Keratinocyte (primary cell): Measurements from ENCODE around the gene PER1. TPM values are rescaled to one million over a fixed set of nuclear protein-coding genes. Genes with fewer than 3 reads are reported as not detected.
A peak's percentile ranks its signal among the peaks of the same experiment; 100 is the strongest.

ENCODE experiments used
- DNase-seq: peaks from one replicate; pipeline ENCODE4 v3.0.0-alpha.2; 2011; ENCODE audit warnings: low read depth, missing footprints, low spot score
- FAIRE-seq: peaks from 2 replicates; lab custom pipeline; 2011; peaks lifted over from hg19 to GRCh38; lab: Jason Lieb, UNC
- H2AFZ ChIP-seq: 2 replicates; pipeline ENCODE4 v1.6.0; 2012; ENCODE audit warnings: low read length, control low read depth, inconsistent platforms; ENCODE audit not compliant: control insufficient read depth
- H3K27ac ChIP-seq: 2 replicates; pipeline ENCODE4 v1.5.1; 2011; ENCODE audit warnings: low read length; ENCODE audit not compliant: control insufficient read depth, insufficient read depth
- H3K27me3 ChIP-seq: 3 replicates; pipeline ENCODE4 v1.6.0; 2011; ENCODE audit warnings: low read length; ENCODE audit not compliant: control insufficient read depth, insufficient read depth; ENCODE audit errors: extremely low read depth
- H3K36me3 ChIP-seq, 2 experiments: 2 replicates in 1 of 2; 3 replicates in 1 of 2; pipeline ENCODE4 v1.5.1; 2011; ENCODE audit warnings: low read length in 2 of 2, mild to moderate bottlenecking in 1 of 2; ENCODE audit not compliant: control insufficient read depth in 2 of 2, insufficient read depth in 2 of 2; ENCODE audit errors: extremely low read depth in 1 of 2
- H3K4me1 ChIP-seq: 3 replicates; pipeline ENCODE4 v1.5.1; 2011; ENCODE audit warnings: low read length; ENCODE audit not compliant: control insufficient read depth, insufficient read depth; ENCODE audit errors: extremely low read depth
- H3K4me2 ChIP-seq: 3 replicates; pipeline ENCODE4 v1.6.0; 2011; ENCODE audit warnings: low read depth, low read length; ENCODE audit not compliant: control insufficient read depth, insufficient read depth; ENCODE audit errors: extremely low read depth
- H3K4me3 ChIP-seq, 3 experiments: fragments of 200-600 bp in 1 of 3; sonication (generic) in 1 of 3; 2 replicates in 2 of 3; 3 replicates in 1 of 3; pipeline ENCODE4 v1.5.1; 2011 to 2016; ENCODE audit warnings: low read length in 3 of 3, mild to moderate bottlenecking in 3 of 3, control low read depth in 2 of 3, inconsistent platforms in 1 of 3, low read depth in 1 of 3, mixed read lengths in 1 of 3, mixed run types in 1 of 3, moderate library complexity in 1 of 3; ENCODE audit not compliant: control insufficient read depth in 2 of 3, insufficient read depth in 2 of 3; ENCODE audit errors: extremely low read depth in 1 of 3
- H3K79me2 ChIP-seq: 2 replicates; pipeline ENCODE4 v1.6.0; 2012; ENCODE audit warnings: low read length; ENCODE audit not compliant: control insufficient read depth, insufficient read depth
- H3K9ac ChIP-seq: 3 replicates; pipeline ENCODE4 v1.6.0; 2011; ENCODE audit warnings: low read length; ENCODE audit not compliant: control insufficient read depth, insufficient read depth; ENCODE audit errors: extremely low read depth
- H3K9me1 ChIP-seq: 3 replicates; pipeline ENCODE4 v1.6.0; 2011; ENCODE audit warnings: low read length; ENCODE audit not compliant: control insufficient read depth, insufficient read depth; ENCODE audit errors: extremely low read depth
- H3K9me3 ChIP-seq: 2 replicates; pipeline ENCODE4 v1.5.1; 2012; ENCODE audit warnings: low read depth, low read length; ENCODE audit not compliant: control insufficient read depth
- H4K20me1 ChIP-seq: 3 replicates; pipeline ENCODE4 v1.6.0; 2011; ENCODE audit warnings: low read length; ENCODE audit not compliant: control insufficient read depth, insufficient read depth; ENCODE audit errors: extremely low read depth
- EZH2 ChIP-seq: IDR thresholded peaks from one replicate; pipeline ENCODE4 v1.6.1; 2012; ENCODE audit warnings: inconsistent platforms, mild to moderate bottlenecking, low read length, moderate library complexity
- dilution Hi-C: fragments of 300-500 bp; cut with MboI; formaldehyde crosslinking; loops from one replicate; pipeline ENCODE4 v1.7.0; 2020; ENCODE audit warnings: low sequenced_read_pairs; ENCODE audit not compliant: extremely low pct_ligation_motif_present
- polyA plus RNA-seq, 5 experiments: library from polyadenylated mRNA; depleted of rRNA in 3 of 5; stranded (reverse) in 3 of 5; stranded (forward) in 1 of 5; unstranded in 1 of 5; fragments of >200 nt; gene quantifications; 1 replicate in 1 of 5; 2 replicates in 3 of 5; 3 replicates in 1 of 5; pipeline versions ENCODE4 v1.2.1 to v1.2.3, GENCODE V29; 2011 to 2012; ENCODE audit warnings: missing spikeins in 2 of 5, low read depth in 1 of 5, low replicate concordance in 1 of 5
- TF ChIP-seq, protein P1 (sequence below), 3 experiments: IDR thresholded peaks in 1 of 3; conservative IDR thresholded peaks in 1 of 3; optimal IDR thresholded peaks in 1 of 3; 2 replicates in 2 of 3; 3 replicates in 1 of 3; pipeline versions ENCODE3 to v1.5.1; 2011; ENCODE audit warnings: low read length in 3 of 3, mild to moderate bottlenecking in 3 of 3, moderate library complexity in 2 of 3, control low read depth in 1 of 3, inconsistent platforms in 1 of 3; ENCODE audit not compliant: insufficient read depth in 2 of 3; ENCODE audit errors: extremely low read depth in 1 of 3

PER1 gene
- polyA plus RNA-seq, 1 donor (not counting 4 experiments of a cell fraction or from before 2014, with no cell fraction given) = 15.1 TPM

DNA sequence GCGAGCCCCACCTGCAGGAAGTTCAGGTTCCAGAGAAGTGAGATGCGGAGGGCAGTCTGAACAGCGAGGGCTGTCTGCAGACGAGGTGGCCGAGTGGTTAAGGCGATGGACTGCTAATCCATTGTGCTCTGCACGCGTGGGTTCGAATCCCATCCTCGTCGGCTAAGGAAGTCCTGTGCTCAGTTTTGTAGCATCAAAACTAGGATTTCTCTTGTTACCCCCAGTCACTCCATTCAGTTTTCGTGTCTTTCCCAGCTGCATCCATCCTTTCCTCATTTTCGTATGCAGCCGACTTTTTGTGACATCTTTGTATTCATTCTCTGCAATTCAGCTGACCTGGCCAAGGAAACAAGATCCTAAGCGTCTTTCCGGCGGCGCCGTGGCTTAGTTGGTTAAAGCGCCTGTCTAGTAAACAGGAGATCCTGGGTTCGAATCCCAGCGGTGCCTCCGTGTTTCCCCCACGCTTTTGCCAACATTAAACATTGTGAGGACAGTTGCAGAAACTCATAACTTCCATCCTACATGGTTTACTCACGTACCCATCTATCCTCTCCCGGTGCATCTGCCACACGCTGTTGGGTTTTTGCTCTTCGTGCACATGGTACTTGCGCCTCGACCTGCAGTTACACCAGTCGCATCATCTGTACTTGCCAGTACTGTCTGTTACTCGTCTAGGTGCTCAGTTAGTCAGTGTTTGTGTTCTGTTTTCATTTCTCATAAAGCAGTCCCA lies 34.7 kb upstream of the PER1 start:
- Histone ChIP-seq H3K9ac (peak overlapping the region; percentile 83), H3K9me1 (no peaks in the 10 kb centered on the region), H4K20me1 (no peaks in the 10 kb centered on the region), H3K9me3 (no peaks in the 10 kb centered on the region), H2AFZ (peak overlapping the region; percentile 97), H3K36me3 (no peaks in the 10 kb centered on the region), H3K27me3 (no peaks in the 10 kb centered on the region), H3K4me3 (peak overlapping the region; percentile 68 to 93 (median 93)), H3K4me2 (peak overlapping the region; percentile 93), H3K4me1 (peaks cover 27% of the 10 kb centered on the region), H3K79me2 (peaks cover 14% of the 10 kb centered on the region), H3K27ac (peak overlapping the region; percentile 66)
- dilution Hi-C loops = no loop called here
- FAIRE-seq (peak; percentile 73), DNase-seq (peak; percentile 97)
- TF ChIP-seq EZH2 = no peak
- TF ChIP-seq, protein P1, sequence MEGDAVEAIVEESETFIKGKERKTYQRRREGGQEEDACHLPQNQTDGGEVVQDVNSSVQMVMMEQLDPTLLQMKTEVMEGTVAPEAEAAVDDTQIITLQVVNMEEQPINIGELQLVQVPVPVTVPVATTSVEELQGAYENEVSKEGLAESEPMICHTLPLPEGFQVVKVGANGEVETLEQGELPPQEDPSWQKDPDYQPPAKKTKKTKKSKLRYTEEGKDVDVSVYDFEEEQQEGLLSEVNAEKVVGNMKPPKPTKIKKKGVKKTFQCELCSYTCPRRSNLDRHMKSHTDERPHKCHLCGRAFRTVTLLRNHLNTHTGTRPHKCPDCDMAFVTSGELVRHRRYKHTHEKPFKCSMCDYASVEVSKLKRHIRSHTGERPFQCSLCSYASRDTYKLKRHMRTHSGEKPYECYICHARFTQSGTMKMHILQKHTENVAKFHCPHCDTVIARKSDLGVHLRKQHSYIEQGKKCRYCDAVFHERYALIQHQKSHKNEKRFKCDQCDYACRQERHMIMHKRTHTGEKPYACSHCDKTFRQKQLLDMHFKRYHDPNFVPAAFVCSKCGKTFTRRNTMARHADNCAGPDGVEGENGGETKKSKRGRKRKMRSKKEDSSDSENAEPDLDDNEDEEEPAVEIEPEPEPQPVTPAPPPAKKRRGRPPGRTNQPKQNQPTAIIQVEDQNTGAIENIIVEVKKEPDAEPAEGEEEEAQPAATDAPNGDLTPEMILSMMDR (optimal IDR thresholded peaks at IDR 0.05 in 1 of 3, IDR thresholded peaks at IDR 0.05 in 1 of 3, conservative IDR thresholded peaks at IDR 0.05 in 1 of 3; ENCODE audit: extremely low read depth in 1 of 3, insufficient read depth in 2 of 3, low read length in 3 of 3) = peak in 2 of 3 experiments; percentile 46 to 55

DNA sequence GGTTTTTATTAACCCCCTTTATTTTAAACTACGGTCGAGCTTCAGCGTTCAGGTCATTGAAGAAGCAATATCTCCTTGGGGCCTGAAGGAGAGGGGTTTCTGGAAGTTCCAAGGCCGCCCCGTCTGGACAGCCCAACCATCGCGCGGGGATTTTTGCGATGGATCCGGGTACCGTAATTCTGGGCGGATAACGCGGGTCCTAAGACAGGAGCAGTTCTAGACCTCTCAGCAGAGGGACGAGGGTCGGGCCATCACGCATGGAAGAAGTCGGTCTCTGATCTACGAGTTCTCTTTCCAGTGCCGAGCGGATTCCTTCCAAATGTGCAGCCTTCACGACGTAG lies 34.2 kb upstream of the PER1 start:
- Histone ChIP-seq H3K79me2 (peaks cover 14% of the 10 kb centered on the region), H3K27ac (peak overlapping the region; percentile 64), H3K9ac (peak overlapping the region; percentile 83), H3K36me3 (no peaks in the 10 kb centered on the region), H3K9me1 (no peaks in the 10 kb centered on the region), H3K4me2 (peak overlapping the region; percentile 75), H3K4me1 (peaks cover 24% of the 10 kb centered on the region), H3K9me3 (no peaks in the 10 kb centered on the region), H4K20me1 (no peaks in the 10 kb centered on the region), H3K27me3 (no peaks in the 10 kb centered on the region), H2AFZ (peak overlapping the region; percentile 97), H3K4me3 (peak overlapping the region; percentile 68 to 93 (median 93))
- FAIRE-seq (peak; percentile 55), DNase-seq (no peak)
- dilution Hi-C loops = no loop called here
- no peak for TF ChIP-seq EZH2
- TF ChIP-seq, protein P1 (optimal IDR thresholded peaks at IDR 0.05 in 1 of 3, IDR thresholded peaks at IDR 0.05 in 1 of 3, conservative IDR thresholded peaks at IDR 0.05 in 1 of 3; ENCODE audit: extremely low read depth in 1 of 3, insufficient read depth in 2 of 3, low read length in 3 of 3) = peak in 1 of 3 experiments; percentile 37
